HepG2 (cell line): ENCODE measurements around the gene COL4A2. TPM values are rescaled to one million over a fixed set of nuclear protein-coding genes. Genes with fewer than 3 reads are reported as not detected.

Experiments used
- ATAC-seq: fragments of 200-7000 bp; cut with Tn5 transposase; 3 replicates; pipeline ENCODE4 v1.9.1; 2020; ENCODE audit warnings: mild to moderate bottlenecking, moderate library complexity
- BruUV-seq: library from RNA; stranded (reverse); fragments of 400-500 nt; replicated peaks from 2 replicates; lab custom pipeline; 2021; lab: Mats Ljungman, UMichigan
- CTCF ChIA-PET: fragments of 300-600 bp; formaldehyde crosslinking; extraction: SDS; loops from one replicate; lab custom pipeline; 2021; ENCODE audit warnings: low total read pairs, inconsistent platforms, low intra/inter-chr PET ratio; lab: Yijun Ruan, JAX
- POLR2A ChIA-PET: fragments of 350-600 bp; sonication (Branson Sonifier 250); formaldehyde crosslinking; loops from one replicate; lab custom pipeline; 2020; ENCODE audit warnings: antibody characterized with exemption, inconsistent platforms; lab: Yijun Ruan, JAX
- DNase-seq: peaks from one replicate; pipeline ENCODE4 v3.0.0-alpha.2; 2015; ENCODE audit warnings: low spot score
- FAIRE-seq: peaks from 3 replicates; lab custom pipeline; 2011; peaks lifted over from hg19 to GRCh38; lab: Jason Lieb, UNC
- H2AFZ ChIP-seq: one replicate; pipeline ENCODE4 v1.6.1; 2011; ENCODE audit warnings: low read length, inconsistent platforms
- H3K27ac ChIP-seq: fragments of 300-600 bp; 3 replicates; pipeline ENCODE4 v1.8.0; 2011; ENCODE audit warnings: mixed run types, mild to moderate bottlenecking, mixed read lengths, low read length, inconsistent platforms; ENCODE audit not compliant: insufficient read depth; ENCODE audit errors: extremely low read length
- H3K27me3 ChIP-seq, 2 experiments: fragments of 200-600 bp in 1 of 2; 2 replicates in 1 of 2; 3 replicates in 1 of 2; pipeline versions ENCODE4 v1.6.0 to v1.8.0; 2011; ENCODE audit warnings: low read length in 2 of 2, mild to moderate bottlenecking in 2 of 2, moderate library complexity in 2 of 2, inconsistent platforms in 1 of 2; ENCODE audit not compliant: insufficient read depth in 2 of 2, control insufficient read depth in 1 of 2
- H3K36me3 ChIP-seq, 2 experiments: fragments of 200-600 bp in 1 of 2; replicated peaks in 1 of 2; 2 replicates in 1 of 2; 3 replicates in 1 of 2; pipeline versions ENCODE4 v1.5.1 to v1.8.0; 2011; ENCODE audit warnings: low read length in 2 of 2, inconsistent platforms in 1 of 2; ENCODE audit not compliant: insufficient read depth in 2 of 2, control insufficient read depth in 1 of 2
- H3K4me1 ChIP-seq: 2 replicates; pipeline ENCODE4 v1.5.1; 2012; ENCODE audit warnings: low read length, inconsistent platforms; ENCODE audit not compliant: insufficient read depth
- H3K4me2 ChIP-seq: 2 replicates; pipeline ENCODE4 v1.6.0; 2011; ENCODE audit warnings: low read depth, low read length, inconsistent platforms
- H3K4me3 ChIP-seq, 3 experiments: fragments of 200-600 bp in 1 of 3; sonication (generic), shearing (Covaris generic) in 1 of 3; replicated peaks in 1 of 3; 2 replicates each; pipeline ENCODE4 v1.5.1; 2011 to 2016; ENCODE audit warnings: low read length in 3 of 3, inconsistent platforms in 2 of 3, low read depth in 2 of 3, mild to moderate bottlenecking in 2 of 3, control low read depth in 1 of 3, mixed read lengths in 1 of 3; ENCODE audit not compliant: insufficient read depth in 1 of 3
- H3K79me2 ChIP-seq: one replicate; pipeline ENCODE4 v1.6.1; 2011; ENCODE audit warnings: low read length, inconsistent platforms; ENCODE audit not compliant: insufficient read depth
- H3K9ac ChIP-seq: 2 replicates; pipeline ENCODE4 v1.6.0; 2011; ENCODE audit warnings: mild to moderate bottlenecking, low read depth, low read length, inconsistent platforms; ENCODE audit not compliant: insufficient read depth
- H3K9me3 ChIP-seq: 2 replicates; pipeline ENCODE4 v1.5.1; 2012; ENCODE audit warnings: mild to moderate bottlenecking, low read length
- H4K20me1 ChIP-seq: 2 replicates; pipeline ENCODE4 v1.6.0; 2011; ENCODE audit warnings: inconsistent platforms, mild to moderate bottlenecking, low read length, moderate library complexity; ENCODE audit not compliant: insufficient read depth
- BCL3 ChIP-seq: sonication (generic); formaldehyde crosslinking; IDR thresholded peaks from 2 replicates; pipeline ENCODE4 v1.5.1; 2020; ENCODE audit warnings: mild to moderate bottlenecking, missing genetic modification reagents, moderate library complexity
- GABPB1 ChIP-seq: IDR thresholded peaks from 2 replicates; pipeline ENCODE4 v1.6.1; 2016; ENCODE audit warnings: mild to moderate bottlenecking, missing genetic modification reagents, moderate library complexity, missing compliant biosample characterization
- NFE2L2 ChIP-seq: fragments of 150-350 bp; IDR thresholded peaks from 2 replicates; pipeline ENCODE4 v1.6.1; 2014; ENCODE audit warnings: low read length
- ZNF18 ChIP-seq: sonication (generic); formaldehyde crosslinking; IDR thresholded peaks from 2 replicates; pipeline ENCODE4 v1.8.0; 2022; ENCODE audit warnings: mild to moderate bottlenecking, missing genetic modification reagents; ENCODE audit not compliant: insufficient replicate concordance
- ZNF44 ChIP-seq: sonication (generic); formaldehyde crosslinking; IDR thresholded peaks from 2 replicates; pipeline ENCODE4 v1.5.1; 2020; ENCODE audit warnings: mild to moderate bottlenecking, missing genetic modification reagents
- ZNF597 ChIP-seq: sonication (generic); formaldehyde crosslinking; IDR thresholded peaks from 2 replicates; pipeline ENCODE4 v1.5.0; 2020; ENCODE audit warnings: missing genetic modification reagents
- ZNF660 ChIP-seq: sonication (generic); formaldehyde crosslinking; IDR thresholded peaks from 2 replicates; pipeline ENCODE4 v1.5.1; 2020; ENCODE audit warnings: mild to moderate bottlenecking, low read depth, missing genetic modification reagents, borderline replicate concordance
- ZNF841 ChIP-seq: sonication (generic); formaldehyde crosslinking; IDR thresholded peaks from 2 replicates; pipeline ENCODE4 v1.8.1; 2023; ENCODE audit warnings: missing genetic modification reagents, borderline replicate concordance
- WGBS: methylation state at CpG from one replicate; pipeline ENCODE4 v1.1.6; 2017; ENCODE audit warnings: low lambda C conversion rate; 5-methylcytosine and 5-hydroxymethylcytosine counted together
- in situ Hi-C: cut with HindIII; loops from 2 replicates; pipeline ENCODE4 v1.10.0; 2017; ENCODE audit warnings: low pct_unique_long_range_greater_than_20kb; ENCODE audit not compliant: extremely low pct_ligation_motif_present
- intact Hi-C: fragments of 100-400 bp; cut with micrococcal nuclease; formaldehyde crosslinking; loops from one replicate; pipeline ENCODE4 v1.10.0; 2022; ENCODE audit not compliant: unreplicated experiment
- polyA plus RNA-seq, 8 experiments: library from polyadenylated mRNA; depleted of rRNA in 3 of 8; stranded (reverse) in 7 of 8; unstranded in 1 of 8; fragments of >200 nt; fragmentation: Illumina TruSeq in 4 of 8; extraction: Trizol in 4 of 8; gene quantifications; 2 replicates each; pipeline versions ENCODE4 v1.2.1 to v1.2.3, GENCODE V29; 2011 to 2016; ENCODE audit warnings: low read depth in 4 of 8, missing spikeins in 1 of 8, mixed read lengths in 1 of 8; ENCODE audit not compliant: insufficient read depth in 1 of 8
- total RNA-seq, 5 experiments: library from RNA; depleted of rRNA; stranded (reverse); fragments of >200 nt; fragmentation: Illumina TruSeq; extraction: Trizol; gene quantifications; 2 replicates each; pipeline ENCODE4 v1.2.3, GENCODE V29; 2016; ENCODE audit warnings: low read depth in 1 of 5

The COL4A2 gene
- total and polyA plus RNA-seq, 2 of the 13 experiments (the other 11 are each of a cell fraction or from before 2014, with no cell fraction given): 0.22 to 1.9 TPM

- TF ChIP-seq ZNF18 (CRISPR knock-in tag) (no peak), ZNF841 (CRISPR knock-in tag) (no peak), ZNF660 (CRISPR knock-in tag) (no peak), BCL3 (no peak), GABPB1 (no peak), ZNF44 (CRISPR knock-in tag) (no peak)
- TF ChIP-seq, all 625 proteins: peak for 0
Observed at GRCh38 chr13:110391273-110391672, 84.2 kb downstream of the COL4A2 start (continued).

- peaks cover 2 to 62% of the 10 kb centered on the region in 2 experiments; a peak in 4 of 5 replicates for H3K27me3 ChIP-seq
- TF ChIP-seq ZNF597 (CRISPR knock-in tag) (no peak), NFE2L2 (peak; percentile 12; the same call in 1 of the 2 replicates)
- TF ChIP-seq, all 625 proteins: peak for 1
- no peak overlapping the region for H3K4me2 ChIP-seq
- no peak overlapping the region for H3K27ac ChIP-seq
- ChIA-PET CTCF (no interaction called here), POLR2A (no interaction called here)
- no peaks in the 10 kb centered on the region for H3K36me3 ChIP-seq
- H3K9me3 ChIP-seq: no peaks in the 10 kb centered on the region
- H3K9ac ChIP-seq: no peak overlapping the region
- DNase-seq: no peak
- no peak for ATAC-seq
- H3K79me2 ChIP-seq: no peaks in the 10 kb centered on the region
- H4K20me1 ChIP-seq: no peaks in the 10 kb centered on the region
- no peaks in the 10 kb centered on the region for H3K4me1 ChIP-seq
- intact Hi-C loops: no loop called here
- WGBS: 2% methylated on average over 5 of the region's 7 CpGs
- H2AFZ ChIP-seq: no peak overlapping the region
- in situ Hi-C loops: no loop called here
- no peak overlapping the region for H3K4me3 ChIP-seq
- FAIRE-seq: no peak
- BruUV-seq: no TSS peak
Observed at GRCh38 chr13:110392510-110393240, 85.6 kb downstream of the COL4A2 start.
